Endodermal cell (in vitro differentiated cells): ENCODE measurements around the gene RDH14. TPM values are rescaled to one million over a fixed set of nuclear protein-coding genes. Genes with fewer than 3 reads are reported as not detected.

Source experiments
- DNase-seq: peaks from one replicate; pipeline ENCODE4 v3.0.0-alpha.2; 2017
- H3K27ac ChIP-seq: 2 replicates; pipeline ENCODE4 v1.5.1; 2013; ENCODE audit warnings: mild to moderate bottlenecking, low read depth, low read length, moderate library complexity
- H3K27me3 ChIP-seq: 2 replicates; pipeline ENCODE4 v1.6.1; 2013; ENCODE audit warnings: mild to moderate bottlenecking, low read length, moderate library complexity; ENCODE audit not compliant: insufficient read depth, control insufficient read depth, poor library complexity, severe bottlenecking
- H3K36me3 ChIP-seq: 2 replicates; pipeline ENCODE4 v1.7.0; 2013; ENCODE audit warnings: mild to moderate bottlenecking, low read length, moderate library complexity; ENCODE audit not compliant: control insufficient read depth, insufficient read depth
- H3K4me1 ChIP-seq: one replicate; pipeline ENCODE4 v1.7.0; 2013; ENCODE audit warnings: low read length; ENCODE audit not compliant: control insufficient read depth, insufficient read depth
- H3K4me3 ChIP-seq: 2 replicates; pipeline ENCODE4 v1.5.1; 2013; ENCODE audit warnings: mild to moderate bottlenecking, low read length, moderate library complexity
- H3K9ac ChIP-seq: 2 replicates; pipeline ENCODE4 v1.6.1; 2013; ENCODE audit warnings: mild to moderate bottlenecking, low read length, moderate library complexity; ENCODE audit not compliant: poor library complexity, severe bottlenecking; ENCODE audit errors: extremely low read depth
- H3K9me3 ChIP-seq: 2 replicates; pipeline ENCODE4 v1.6.1; 2013; ENCODE audit warnings: mild to moderate bottlenecking, low read length, moderate library complexity; ENCODE audit not compliant: control insufficient read depth
- H3K27ac Mint-ChIP-seq: 2 replicates; pipeline ENCODE4 v1.8.0; 2020; ENCODE audit warnings: mixed read lengths
- H3K27me3 Mint-ChIP-seq: 2 replicates; pipeline ENCODE4 v1.8.0; 2021; ENCODE audit warnings: mild to moderate bottlenecking, mixed read lengths; ENCODE audit not compliant: insufficient read depth
- H3K36me3 Mint-ChIP-seq: 2 replicates; pipeline ENCODE4 v1.8.0; 2020; ENCODE audit warnings: low read depth, mixed read lengths
- H3K4me1 Mint-ChIP-seq: 2 replicates; pipeline ENCODE4 v1.8.0; 2020; ENCODE audit warnings: mixed read lengths
- H3K4me3 Mint-ChIP-seq: 2 replicates; pipeline ENCODE4 v1.8.0; 2020; ENCODE audit warnings: mild to moderate bottlenecking, moderate library complexity, mixed read lengths
- H3K9me3 Mint-ChIP-seq: 2 replicates; pipeline ENCODE4 v1.8.0; 2020; ENCODE audit warnings: mild to moderate bottlenecking, mixed read lengths
- CTCF ChIP-seq: fragments of 200-600 bp; sonication (generic); conservative IDR thresholded peaks from 2 replicates; pipeline ENCODE4 v1.5.0; 2021; ENCODE audit warnings: antibody characterized with exemption, mild to moderate bottlenecking
- WGBS, 2 experiments: methylation state at CpG; one replicate each; pipeline versions ENCODE4 v1.1.5 to v1.1.7; 2013; ENCODE audit warnings: missing lambda C conversion rate in 2 of 2, mixed read lengths in 1 of 2; ENCODE audit not compliant: insufficient coverage in 1 of 2, insufficient read length in 1 of 2; 5-methylcytosine and 5-hydroxymethylcytosine counted together
- total RNA-seq, 2 donors: library from RNA; stranded (reverse); fragmentation: NEBNext Ultra II Directional in 1 of 2; extraction: Animal tissue kit (Norgen Biotek cat#: 25700) in 1 of 2; gene quantifications; 2 replicates in 1 of 2; 3 replicates in 1 of 2; pipeline ENCODE4 v1.2.1, GENCODE V29; 2021

The RDH14 gene
- total RNA-seq, 2 donors from 2014 or later, result 22.6 to 23.0 TPM

GRCh38 chr2:18597618-18598017, 37.2 kb upstream of the RDH14 start:
- Histone ChIP-seq H3K27me3 (no peaks in the 10 kb centered on the region), H3K36me3 (no peaks in the 10 kb centered on the region), H3K4me1 (no peaks in the 10 kb centered on the region), H3K27ac (no peak overlapping the region), H3K9ac (no peak overlapping the region), H3K4me3 (no peak overlapping the region), H3K9me3 (no peaks in the 10 kb centered on the region)
- TF ChIP-seq CTCF, result no peak
- Mint-ChIP-seq H3K36me3 (no peaks in the 10 kb centered on the region), H3K4me1 (no peaks in the 10 kb centered on the region), H3K27me3 (no peaks in the 10 kb centered on the region), H3K9me3 (no peaks in the 10 kb centered on the region), H3K27ac (no peak overlapping the region), H3K4me3 (no peak overlapping the region)
- DNase-seq, result no peak
- WGBS, 2 experiments, result 93 to 94% methylated on average over 2 to 5 of the region's 5 CpGs

GRCh38 chr2:18596993-18597392, 36.5 kb upstream of the RDH14 start:
- Histone ChIP-seq H3K9me3 (no peaks in the 10 kb centered on the region), H3K4me1 (no peaks in the 10 kb centered on the region), H3K36me3 (no peaks in the 10 kb centered on the region), H3K4me3 (no peak overlapping the region), H3K9ac (no peak overlapping the region), H3K27ac (no peak overlapping the region), H3K27me3 (no peaks in the 10 kb centered on the region)
- H3K4me1 Mint-ChIP-seq, result no peaks in the 10 kb centered on the region
- H3K36me3 Mint-ChIP-seq, result no peaks in the 10 kb centered on the region
- TF ChIP-seq CTCF, result no peak
- WGBS, 2 experiments, result 93 to 97% methylated on average over 3 of the region's 3 CpGs
- H3K9me3 Mint-ChIP-seq, result no peaks in the 10 kb centered on the region
- no peak overlapping the region for H3K4me3 Mint-ChIP-seq
- no peaks in the 10 kb centered on the region for H3K27me3 Mint-ChIP-seq
- DNase-seq, result no peak
- no peak overlapping the region for H3K27ac Mint-ChIP-seq

- DNase-seq, result no peak
- no peaks in the 10 kb centered on the region for H3K9me3 ChIP-seq
- no peak overlapping the region for H3K27ac ChIP-seq
- Mint-ChIP-seq H3K4me3 (no peak overlapping the region), H3K4me1 (no peaks in the 10 kb centered on the region), H3K27ac (peak overlapping the region; percentile 1), H3K36me3 (no peaks in the 10 kb centered on the region), H3K9me3 (no peaks in the 10 kb centered on the region), H3K27me3 (no peaks in the 10 kb centered on the region)
- TF ChIP-seq CTCF, result no peak
- H3K9ac ChIP-seq, result no peak overlapping the region
- WGBS, 2 experiments, result 81 to 88% methylated on average over 1 of the region's 1 CpG
- H3K27me3 ChIP-seq, result no peaks in the 10 kb centered on the region
- H3K4me3 ChIP-seq, result no peak overlapping the region
- H3K4me1 ChIP-seq, result no peaks in the 10 kb centered on the region
- H3K36me3 ChIP-seq, result no peaks in the 10 kb centered on the region
Observed at GRCh38 chr2:18593496-18593895, 33.0 kb upstream of the RDH14 start.
